Activated naive CD8-positive, alpha-beta T cell treated with anti-CD3 and anti-CD28 coated beads, Interleukin-2, amount 50 U/mL, for 16 hours (primary cell): ENCODE results near the gene PEX5L.
"Not testable (repeated sequence)": the region's sequence is repeated elsewhere in the genome, so short reads cannot be mapped to it uniquely, and the experiment has no call there.

Experiments
- DNase-seq: peaks from one replicate; pipeline ENCODE4 v3.0.0-alpha.2; 2020; ENCODE audit warnings: low read depth, low spot score

The PEX5L gene

DNA sequence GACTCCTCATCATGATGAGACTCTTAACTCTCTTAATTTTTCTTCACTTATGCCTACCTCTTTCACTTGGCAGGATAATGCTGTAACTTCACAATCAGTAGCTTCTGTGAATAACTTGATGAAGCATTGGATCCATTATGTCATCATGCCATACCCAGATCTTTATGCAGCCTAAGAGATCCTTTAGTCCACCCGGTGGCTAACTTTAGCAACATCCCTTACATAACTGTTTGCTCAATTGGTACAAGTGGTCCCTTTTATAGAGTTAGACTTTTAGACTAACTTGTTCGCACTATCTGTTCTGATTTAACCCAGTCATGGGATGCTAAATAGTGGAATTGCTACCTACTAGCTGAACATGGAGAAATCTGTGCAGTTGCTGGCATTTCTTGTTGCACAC lies 199.4 kb downstream of the PEX5L start:
- DNase-seq = no peak

DNA sequence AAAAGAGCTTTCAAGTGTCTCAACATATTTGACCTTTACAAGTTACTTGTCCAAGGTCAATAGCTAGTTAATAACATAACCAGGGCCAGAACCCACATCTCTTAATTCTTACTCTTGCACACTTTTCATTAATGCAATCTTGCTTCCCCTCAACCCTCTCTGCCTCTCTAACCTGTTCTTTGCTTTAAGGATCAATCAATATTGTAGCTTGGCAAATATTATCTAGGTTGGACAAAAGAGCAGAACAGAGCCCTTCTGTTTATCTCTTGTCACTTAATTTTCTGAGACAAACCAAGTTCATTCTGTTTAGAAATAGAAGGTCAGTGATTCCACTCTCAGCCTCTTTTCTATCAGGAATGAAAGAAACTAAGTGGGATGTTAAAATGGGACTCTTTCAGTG lies 203.4 kb downstream of the PEX5L start:
- no peak for DNase-seq

DNA sequence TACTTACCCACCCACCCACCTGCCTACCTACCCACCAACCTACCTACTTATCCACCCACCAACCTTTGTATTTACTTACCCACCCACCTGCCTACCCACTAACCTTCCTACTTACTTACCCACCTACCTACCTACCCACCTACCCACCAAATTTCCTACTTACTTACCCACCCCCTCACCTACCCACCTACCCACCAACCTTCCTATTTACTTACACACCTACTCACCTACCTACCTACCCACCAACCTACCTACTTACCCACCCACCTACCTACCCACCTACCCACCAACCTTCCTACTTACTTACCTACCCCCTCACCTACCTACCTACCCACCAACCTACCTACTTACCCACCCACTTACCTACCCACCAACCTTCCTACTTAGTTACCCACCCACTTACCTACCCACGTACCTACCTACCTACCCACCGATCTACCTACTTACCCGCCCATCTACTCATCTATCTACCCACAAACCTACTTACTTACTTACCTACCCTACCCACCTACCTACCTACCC lies 204.3 kb downstream of the PEX5L start:
- DNase-seq = no peak

DNA sequence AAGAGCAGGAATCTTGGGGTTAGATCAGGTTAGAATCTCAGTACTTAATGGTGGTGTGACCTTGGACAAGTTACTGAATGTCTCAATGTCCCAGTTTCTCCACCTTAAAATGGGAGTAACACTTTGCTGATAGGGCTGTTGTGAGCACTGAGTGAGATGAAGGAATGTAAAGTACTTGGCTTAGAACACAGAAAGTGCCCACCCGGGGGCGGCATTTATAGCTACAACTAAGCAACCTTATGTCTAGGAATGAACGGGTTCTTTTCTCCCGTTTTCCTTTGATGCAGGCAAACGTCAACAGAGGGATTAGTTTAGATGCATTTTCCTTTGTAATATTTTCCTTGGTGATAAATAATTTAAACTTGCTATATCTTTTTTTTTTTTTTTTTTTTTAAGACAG lies 207.3 kb downstream of the PEX5L start:
- DNase-seq = no peak

DNA sequence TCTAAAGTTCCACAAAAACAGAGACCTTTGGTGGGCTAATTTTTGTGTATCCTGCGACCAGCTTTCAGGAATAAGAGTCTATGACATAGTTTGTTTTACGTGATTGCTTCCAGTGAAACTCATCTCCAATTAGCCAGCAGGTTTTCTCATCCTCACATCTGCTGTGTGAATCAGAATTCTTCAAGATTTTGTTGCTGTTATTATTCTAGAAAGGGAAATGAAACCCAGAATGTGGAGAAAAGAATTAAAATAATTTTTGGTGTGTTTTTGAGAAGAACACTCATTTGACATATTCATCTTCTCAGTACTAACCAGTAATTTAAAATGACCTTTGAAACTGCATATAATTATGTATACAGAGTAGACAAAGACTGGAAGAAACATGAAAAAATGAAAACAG lies 208.0 kb downstream of the PEX5L start:
- DNase-seq = no peak

DNA sequence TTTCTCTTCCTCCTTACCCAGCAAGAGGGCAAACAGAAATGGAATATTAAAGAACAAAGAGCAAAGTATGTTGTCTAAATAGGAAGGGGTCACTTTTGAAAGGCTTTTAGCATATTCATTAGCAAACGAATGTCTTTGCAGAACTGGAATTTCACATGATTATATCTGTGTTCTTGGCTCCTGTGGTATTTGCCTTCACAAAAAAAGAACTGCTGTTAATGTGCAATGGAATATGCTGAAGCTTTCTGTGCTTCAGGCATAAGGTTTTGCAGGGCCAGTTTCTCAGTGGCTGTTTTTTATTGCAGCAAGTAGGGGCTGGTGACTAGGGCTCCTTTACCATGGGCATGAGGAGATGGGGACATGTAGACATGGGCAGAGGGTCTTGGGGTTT lies 210.5 kb downstream of the PEX5L start:
- no peak for DNase-seq

DNA sequence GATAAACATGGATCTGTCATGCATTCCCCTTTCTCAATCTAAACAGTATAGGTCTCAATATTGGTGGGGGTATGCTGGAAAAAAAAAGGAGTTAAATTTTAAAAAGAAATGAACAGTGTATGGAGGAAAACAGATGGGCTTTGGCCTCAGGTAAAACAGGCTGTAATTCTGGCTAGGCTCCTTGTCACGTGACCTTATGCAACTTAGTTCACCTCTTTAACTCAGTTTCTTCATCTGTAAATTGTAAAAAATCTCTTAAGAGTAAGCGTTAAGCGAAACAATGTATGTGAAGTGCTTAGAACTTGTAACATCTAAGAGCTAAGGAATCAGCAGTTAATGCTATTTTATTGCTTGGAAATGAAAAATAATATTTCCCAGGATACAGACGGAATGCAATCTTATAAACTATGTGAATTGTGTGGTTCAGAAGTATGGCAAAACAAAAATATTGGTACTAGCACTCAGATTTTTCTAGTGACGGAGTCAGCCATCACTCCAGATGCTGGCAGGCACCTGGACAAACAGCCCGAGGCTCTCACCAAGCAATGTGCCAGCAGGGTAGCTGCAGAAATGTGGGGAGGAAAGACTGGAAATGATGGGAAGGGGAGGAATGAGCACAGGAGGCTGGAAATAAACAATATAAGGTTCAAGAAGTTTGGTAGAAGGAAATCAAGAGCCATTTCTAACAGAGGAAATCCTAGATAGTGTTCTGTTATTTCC lies 211.1 kb downstream of the PEX5L start:
- DNase-seq = no peak

DNA sequence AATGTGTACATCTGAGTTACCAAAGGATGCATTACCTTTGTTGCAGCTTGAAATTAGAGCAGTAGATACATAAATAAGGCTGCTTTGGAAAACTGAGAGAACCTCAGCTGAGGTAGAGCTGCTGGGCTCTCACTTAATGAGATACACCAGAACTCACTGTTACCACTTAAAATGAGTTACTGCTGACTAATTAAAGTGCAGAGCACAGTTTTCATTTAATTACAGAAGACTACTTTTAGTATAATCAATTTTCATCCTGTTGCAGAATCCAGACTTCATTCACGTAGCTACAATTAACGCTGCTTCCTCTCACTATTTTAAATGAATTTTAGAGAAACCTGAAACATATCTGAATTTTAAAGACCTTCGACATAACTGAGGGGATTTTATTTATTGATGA lies 214.4 kb downstream of the PEX5L start:
- DNase-seq = no peak

DNA sequence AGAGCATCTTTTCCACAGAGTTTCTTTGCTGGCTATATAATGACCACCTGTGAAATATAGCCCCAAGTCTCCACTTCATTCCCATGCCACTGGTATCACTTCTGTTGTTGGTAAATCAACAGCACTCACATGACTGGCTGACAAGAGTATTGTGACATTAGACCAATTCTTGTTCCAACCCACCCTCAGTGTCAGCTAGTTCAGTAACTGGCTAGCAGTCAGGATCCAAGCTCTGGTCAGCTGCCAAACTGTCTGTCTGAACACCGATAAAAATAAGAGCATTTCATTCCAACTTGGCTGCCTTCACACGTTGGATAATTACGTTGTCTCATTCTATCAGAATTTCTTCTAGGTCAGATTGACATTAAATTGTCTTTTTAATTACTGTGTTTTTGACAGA lies 217.4 kb downstream of the PEX5L start:
- no peak for DNase-seq

DNA sequence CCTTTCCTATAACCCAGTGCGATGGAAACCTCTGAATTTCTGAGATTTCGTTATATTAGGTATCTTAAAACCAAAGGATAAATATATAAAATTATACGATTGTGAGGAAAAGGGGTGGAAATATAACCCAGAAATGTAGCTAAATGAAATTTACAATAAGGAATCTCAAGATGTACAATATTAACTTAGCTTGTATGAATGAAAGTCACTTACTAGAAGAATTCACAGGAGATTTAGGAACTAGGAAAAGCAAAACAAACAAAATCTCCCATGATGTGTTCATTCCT lies 224.7 kb downstream of the PEX5L start:
- no peak for DNase-seq

DNA sequence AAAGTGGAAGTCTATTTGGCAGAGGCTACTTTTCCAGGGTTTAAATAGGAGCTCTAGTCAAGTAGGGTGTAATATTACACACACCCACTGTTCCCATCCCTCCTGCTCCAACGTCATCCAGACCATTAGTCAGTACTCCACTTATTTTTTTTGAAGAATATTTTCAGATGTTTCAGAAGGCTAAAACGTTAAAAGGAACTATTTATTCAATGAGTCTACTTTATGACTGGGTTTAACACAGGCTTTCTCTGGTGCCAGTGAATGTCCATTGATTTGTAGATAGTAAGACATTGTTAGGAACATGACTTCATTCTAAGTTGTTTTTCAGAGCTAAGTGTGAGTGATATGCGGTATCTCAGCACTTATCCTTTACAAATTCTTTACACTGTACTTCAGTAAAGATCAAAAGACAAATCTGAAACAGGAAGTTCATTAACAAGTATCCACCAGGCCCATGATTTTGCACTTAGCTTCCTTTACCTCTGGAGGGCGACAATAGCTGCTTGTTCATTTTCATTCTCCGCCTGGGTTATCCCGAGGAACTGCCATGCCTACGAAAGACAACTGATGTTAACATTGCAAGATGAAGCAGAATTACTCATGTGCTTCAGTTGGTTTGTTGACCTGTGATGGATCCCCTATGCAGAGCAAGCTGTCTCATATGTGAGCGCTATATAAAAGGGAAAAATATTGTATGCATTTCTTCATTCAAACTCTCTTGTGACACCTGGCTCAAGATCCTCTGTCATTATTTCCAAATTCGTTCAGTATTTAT lies 225.2 kb downstream of the PEX5L start:
- DNase-seq = no peak

DNA sequence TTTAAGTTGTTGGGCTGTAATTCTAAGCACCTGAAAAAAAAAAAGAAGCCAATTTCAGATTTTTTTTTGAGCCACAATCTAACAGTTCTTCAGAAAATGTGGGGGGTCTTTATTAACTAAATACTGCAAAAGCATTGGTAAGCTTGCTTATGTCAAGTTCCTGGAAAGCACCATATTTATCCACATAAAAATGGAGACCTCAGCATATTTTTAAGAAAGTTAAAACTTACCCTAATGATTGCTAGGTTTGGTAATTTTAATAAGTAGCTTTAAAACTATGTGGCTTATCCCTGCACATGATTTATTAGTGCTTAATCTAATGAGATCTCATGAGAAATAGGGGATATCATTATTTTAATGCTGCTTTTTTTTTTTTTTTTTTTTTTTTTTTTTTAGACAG lies 227.1 kb downstream of the PEX5L start:
- no peak for DNase-seq

DNA sequence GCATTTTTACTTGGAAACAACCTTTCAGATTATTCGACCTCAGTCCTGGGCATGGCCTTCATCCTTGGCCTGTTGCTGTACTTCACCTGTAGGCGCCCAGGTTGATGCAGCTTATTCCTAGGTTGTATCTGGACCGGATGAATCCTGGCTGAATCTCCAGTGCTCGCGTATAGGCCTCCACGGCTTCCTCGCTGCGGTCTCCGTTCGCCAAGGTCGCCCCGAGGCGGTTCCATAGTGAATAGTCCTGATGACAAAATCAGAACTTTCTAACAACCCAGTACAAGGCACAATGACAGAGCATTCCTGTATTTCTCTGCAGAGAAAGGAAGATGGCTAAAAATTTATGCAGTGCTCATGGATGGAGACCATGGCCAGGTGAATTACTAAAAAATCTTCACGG lies 229.1 kb downstream of the PEX5L start:
- no peak for DNase-seq

DNA sequence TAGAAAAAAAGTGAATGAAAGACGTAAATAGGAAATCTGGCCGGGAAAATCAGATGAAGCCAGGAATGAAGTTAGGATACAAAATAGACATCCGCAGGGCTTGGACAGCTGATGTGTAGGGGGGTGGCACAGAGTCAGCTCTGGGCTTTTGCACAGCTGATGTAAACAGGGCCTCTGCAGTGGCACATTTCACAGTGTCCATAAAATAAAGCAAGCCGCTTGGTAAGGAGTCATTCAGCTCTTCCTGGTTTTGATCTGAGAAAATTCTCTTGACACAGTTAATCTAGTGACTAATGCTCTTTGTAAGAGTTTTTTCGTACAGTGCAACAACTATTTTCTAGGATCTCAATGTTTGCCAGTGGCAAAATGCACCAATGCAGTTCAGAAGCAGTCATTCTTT lies 230.6 kb downstream of the PEX5L start:
- no peak for DNase-seq

DNA sequence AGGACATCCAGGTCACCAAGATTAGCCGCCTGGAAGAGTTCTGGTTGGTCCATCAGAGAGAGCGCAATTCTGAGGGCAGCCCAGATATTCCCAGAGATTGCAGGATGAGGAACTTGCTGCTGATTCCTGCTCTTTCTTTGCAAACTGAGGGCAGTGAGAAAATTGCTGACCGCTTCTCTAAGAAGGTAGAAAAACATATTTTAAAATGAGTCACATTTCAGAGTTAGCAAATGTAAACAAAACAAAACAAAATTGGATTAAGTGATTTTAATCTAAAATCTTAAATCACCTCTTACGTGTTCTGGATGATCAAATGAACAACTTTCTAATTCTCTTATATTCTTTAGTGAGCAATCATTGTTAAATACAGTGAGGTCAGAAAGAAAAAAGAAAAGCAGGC lies 234.9 kb downstream of the PEX5L start:
- no peak for DNase-seq

DNA sequence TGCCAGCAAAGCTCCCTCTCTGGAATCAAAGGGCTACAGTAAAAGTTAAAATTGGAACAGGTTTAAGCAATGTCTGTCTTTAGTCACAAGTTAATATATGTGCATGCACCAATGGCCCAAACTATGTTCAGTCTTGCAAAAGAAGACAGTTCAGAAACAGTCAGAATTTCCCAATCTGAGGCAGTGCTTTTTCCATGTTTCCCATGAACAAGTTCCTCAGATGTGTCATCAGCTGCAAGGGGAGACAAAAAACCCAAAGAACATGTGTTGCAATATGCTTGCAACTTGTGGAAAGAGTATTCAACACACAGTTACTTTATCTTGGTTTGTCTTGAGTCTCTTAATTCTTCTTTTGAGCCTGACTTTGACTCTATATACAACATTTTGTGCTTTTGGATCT lies 235.5 kb downstream of the PEX5L start:
- no peak for DNase-seq

DNA sequence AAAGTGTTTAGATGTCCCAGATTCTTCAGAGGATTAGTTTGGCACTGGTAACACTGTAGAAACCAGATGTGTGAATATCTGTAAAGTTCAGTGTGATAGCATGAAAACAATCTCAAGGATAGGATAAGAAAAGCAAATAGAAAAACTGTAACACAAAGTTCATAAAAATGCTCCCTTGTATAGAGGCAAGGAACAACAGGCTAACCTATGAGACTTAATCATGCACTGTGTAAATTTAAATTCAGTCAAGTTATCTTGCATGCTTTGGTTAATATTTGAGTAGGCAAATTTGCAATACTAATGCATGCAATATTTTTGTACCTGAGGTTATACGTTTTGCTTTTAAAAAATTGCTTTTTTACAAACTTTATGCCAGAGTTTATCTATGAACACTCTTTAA lies 239.5 kb downstream of the PEX5L start:
- DNase-seq = no peak

DNA sequence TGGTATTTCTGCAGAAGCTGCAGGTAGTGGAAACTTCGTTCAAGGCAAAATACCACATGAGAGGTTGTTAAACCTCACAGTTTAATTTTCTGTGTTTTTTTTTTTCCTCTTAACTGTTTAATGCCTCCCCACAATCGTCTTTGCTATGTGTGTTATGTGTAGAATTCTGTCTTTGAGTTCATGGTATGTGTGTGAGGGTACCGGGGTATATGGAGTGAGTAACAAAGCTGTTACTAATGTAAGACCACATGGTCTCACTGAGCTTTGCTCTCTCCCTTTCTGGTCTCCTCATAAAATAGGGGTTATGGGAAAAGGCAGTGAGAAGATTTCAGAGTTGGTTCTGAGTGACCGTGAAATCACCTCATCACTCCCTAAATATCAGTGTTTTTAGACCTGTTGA lies 240.3 kb downstream of the PEX5L start:
- DNase-seq = no peak

DNA sequence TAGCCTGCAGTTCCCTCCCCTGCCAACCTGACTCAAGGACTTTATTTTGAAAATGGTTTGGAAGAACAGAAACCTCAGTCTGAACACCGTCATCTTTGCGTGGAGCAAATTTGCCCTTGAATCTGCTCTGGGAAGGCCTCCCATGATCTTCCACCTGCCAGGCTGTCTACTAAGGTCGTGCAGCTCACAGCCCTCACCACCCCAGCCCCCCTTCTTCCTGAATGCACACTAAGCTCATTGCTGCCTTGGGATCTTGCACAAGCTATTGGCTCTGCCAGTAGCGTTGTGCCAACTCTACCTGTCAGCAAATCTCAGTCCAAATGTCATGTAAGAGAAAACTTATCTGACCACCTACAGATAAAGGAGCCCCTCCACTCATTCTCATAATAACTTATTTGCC lies 242.4 kb downstream of the PEX5L start:
- DNase-seq = no peak

DNA sequence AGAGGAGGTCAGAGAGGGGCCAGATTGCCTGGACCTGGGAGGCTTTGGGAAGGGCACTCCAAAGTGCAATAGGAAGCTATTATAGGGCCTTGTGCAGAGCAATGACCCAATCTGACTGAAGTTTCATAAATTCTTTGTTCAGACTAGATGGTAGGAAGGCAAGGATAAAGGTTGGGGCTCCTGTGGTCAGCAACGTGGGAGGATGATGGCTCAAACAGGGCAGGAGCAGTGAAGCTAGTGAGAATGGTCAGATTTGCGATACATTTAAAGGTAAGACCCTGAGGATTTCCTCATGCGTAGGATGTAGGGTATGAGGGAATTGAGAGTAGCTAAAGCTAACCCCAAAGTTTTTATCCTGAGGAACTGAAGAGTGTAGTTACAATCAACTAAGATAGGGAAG lies 244.9 kb downstream of the PEX5L start:
- no peak for DNase-seq

DNA sequence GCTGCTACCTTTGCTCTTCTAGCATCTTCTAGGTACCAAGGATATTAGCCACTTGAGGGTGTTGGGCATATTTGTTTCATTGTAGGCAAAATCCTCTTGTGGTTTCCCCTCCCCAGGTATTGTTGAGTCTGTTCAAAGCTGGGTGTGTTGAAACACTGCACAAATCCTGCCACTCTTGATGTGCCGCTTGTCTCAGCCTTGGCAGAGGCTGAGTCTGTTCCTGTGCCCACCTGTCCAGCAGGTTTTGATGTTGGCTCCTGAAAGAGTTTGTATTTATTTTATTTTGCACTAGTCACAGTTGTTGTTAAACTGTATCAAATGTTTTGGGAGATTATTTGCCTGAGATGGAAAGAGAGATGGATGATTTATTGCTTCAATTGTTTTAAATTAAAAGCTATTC lies 247.7 kb downstream of the PEX5L start:
- DNase-seq = no peak

DNA sequence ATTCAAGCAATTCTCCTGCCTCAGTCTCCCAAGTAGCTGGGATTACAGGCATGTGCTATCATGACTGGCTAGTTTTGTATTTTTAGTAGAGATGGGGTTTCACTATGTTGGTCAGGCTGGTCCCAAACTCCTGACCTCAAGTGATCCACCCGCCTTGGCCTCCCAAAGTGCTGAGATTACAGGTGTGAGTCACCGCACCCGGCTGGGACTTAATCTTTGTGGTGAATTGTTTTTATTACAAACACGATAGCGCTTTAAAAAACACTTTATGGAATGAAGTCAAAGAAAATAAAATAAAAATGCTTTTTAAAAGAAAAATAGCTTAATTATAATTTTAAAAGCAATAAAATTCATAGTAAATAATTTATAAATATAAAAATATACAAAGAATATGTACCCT lies 253.9 kb downstream of the PEX5L start:
- DNase-seq = not testable (repeated sequence)

DNA sequence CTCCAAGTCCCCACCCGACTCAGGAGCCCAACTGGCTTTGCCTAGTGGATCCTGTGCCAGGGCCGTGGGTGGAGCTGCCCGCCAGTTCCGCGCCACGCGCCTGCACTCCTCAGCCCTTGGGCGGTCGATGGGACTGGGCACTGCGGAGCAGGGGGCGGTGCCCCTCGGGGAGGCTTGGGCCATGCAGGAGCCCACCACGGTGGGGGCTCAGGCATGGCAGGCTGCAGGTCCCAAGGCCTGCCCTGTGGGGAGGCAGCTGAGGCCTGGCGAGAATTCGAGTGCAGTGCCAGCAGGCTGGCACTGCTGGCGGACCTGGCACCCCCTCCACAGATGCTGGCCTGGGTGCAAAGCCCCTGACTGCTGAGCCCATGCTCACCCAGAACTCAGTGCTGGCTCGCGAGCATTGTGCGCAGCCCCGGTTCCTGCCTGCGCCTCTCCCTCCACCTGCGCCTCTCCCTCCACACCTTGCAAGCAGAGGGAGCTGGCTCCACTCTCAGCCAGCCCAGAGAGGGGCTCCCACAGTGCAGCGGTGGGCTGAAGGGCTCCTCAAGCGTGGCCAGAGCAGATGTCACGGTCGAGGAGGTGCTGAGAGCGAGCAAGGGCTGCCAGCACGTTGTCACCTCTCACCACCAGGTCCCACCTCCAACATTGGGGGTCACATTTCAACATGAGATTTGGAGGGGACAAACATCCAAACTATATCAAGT lies 261.2 kb downstream of the PEX5L start:
- DNase-seq = no peak
